Measurements from ENCODE around the gene THNSL1.
A peak's percentile ranks its signal among the peaks of the same experiment; 100 is the strongest.
"Not testable (repeated sequence)": the region's sequence is repeated elsewhere in the genome, so short reads cannot be mapped to it uniquely, and the experiment has no call there.

THNSL1 gene

DNA sequence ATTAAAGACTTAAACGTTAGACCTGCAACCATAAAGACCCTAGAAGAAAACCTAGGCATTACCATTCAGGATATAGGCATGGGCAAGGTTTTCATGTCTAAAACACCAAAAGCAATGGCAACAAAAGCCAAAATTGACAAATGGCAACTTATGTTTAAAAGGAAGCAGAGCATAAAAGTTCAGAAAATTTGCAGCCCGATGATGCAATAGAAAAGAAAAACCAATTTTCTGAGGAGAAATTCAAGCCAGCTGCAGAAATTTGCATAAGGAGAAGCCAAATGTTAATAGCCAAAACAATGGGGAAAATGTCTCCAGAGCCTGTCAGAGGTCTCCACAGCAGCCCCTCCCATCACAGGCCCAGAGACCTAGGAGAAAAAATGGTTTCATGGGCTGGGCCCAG is 4.8 kb upstream of the THNSL1 start:
- DNase-seq: not testable (repeated sequence)

DNA sequence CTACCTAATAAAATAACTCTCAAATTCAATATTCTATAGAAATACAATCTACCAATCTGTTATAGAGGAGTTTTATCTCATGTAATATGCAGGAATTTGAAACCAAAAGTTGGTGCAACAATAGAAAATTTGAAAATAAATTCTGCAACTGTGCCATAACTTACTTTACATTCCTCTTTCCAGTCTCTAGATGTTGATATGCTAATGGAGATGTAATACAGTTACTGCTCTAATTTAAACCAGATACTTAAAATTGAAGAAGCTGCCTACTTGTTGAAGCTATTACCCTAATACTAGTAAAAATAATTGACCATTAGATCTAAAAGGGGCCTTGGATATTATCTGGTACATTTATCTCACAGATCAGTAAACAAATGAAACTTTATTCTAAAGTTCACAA is 1.8 kb upstream of the THNSL1 start:
- no peak for DNase-seq

DNA sequence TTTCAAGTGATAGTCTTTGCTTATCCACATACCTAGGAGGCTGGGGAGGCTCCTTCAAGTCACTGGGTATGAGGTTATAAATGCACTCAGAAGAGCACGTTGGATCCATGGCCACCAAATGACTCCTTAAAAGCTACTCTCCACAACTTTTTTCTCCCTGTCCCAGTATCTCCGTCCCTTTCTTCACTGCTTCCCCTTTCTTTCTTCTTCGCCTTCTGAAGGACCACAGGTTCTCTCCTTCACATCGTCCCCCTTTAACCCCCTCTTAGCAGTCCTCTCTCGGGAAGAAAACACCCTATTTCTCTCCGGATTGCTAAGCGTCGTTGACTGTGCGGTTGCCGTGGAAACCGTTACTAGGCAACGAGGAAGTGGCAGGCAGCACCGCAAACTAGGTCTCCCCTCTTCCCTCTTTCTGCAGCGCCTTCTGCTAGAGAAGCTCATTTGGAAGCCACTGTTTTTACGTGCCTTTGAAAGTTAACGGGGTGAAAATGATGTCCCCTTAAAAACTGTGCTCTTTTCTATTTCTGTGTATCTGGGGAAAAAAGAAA is 510 bp upstream of the THNSL1 start, which contains the start of gene ENKUR:
ENKUR (minus strand) TSS at position 331 of the 548 bp plus-strand sequence; CDS start at position 109, 222 bp downstream.
- DNase-seq: peak; percentile 91

DNA sequence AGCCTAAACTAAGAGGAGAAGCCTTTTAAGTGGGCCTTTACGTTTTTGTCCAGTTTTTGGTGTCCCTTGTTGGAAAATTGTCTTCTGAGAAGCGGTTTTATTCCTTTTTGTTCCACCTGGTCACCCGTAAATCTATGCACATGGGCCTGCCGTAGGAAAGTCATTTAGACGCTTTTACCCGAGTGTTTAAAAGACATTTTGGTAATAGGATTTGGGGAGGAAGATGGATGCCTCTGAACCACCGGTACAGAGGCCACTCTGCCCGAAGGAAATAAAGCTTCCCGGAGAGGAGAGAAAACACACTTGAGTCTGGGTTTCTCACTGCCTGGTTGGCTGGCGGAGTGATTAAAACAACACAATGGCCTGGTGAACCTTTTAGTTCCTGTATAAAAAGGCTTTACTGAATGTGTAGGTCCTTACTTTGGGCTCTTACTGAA is 760 bp downstream of the THNSL1 start:
- DNase-seq: no peak

DNA sequence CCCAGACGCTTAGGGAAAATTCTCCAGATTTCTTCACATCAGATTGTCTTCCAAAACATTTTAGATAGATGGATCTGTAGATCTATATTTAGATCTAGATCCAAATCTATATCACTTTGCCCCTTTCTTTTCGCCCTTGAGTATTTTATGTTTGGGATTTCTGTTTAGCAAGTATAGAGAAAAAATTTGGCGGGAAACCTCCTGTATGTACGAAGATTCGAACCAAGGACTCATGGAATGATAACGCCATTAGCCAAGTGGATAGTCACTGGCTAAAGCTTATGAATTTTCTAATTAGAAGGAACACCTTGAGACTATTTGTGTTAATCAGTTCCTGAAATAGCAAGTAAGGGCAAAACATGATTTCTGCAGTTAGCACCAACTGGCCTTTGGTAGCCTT is 1.2 kb downstream of the THNSL1 start:
- peak; percentile 3 for DNase-seq

DNA sequence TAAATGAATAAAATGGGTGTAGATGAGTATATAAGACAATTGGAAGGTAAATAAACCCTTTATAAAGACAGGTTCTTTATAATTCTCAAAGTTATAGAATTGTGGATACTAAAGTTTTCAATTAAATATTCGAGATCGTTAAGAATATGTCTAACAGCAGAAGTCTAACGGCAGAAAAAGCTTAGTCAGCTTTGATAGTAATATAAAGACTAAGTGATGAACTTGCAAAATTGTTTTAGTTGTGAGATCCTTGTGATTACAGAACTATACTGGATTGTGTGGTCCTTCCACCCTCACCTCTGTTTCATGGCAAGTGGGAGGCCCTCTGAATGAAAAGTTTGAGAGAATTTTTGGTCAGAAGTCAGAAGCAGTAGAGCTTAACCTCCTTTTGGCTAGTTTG is 2.3 kb downstream of the THNSL1 start:
- no peak for DNase-seq

DNA sequence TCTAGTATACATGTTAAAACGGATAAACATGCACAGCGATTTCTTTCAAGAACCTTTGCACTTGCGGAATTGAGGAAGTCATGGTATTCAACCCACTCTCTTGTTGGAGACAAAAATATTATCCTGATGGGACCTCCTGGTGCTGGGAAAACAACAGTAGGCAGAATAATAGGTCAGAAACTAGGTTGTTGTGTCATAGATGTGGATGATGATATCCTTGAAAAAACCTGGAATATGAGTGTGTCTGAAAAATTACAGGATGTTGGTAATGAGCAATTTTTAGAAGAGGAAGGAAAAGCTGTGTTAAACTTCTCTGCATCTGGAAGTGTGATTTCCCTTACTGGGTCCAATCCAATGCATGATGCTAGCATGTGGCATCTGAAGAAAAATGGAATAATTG is 6.9 kb downstream of the THNSL1 start:
- DNase-seq: no peak

DNA sequence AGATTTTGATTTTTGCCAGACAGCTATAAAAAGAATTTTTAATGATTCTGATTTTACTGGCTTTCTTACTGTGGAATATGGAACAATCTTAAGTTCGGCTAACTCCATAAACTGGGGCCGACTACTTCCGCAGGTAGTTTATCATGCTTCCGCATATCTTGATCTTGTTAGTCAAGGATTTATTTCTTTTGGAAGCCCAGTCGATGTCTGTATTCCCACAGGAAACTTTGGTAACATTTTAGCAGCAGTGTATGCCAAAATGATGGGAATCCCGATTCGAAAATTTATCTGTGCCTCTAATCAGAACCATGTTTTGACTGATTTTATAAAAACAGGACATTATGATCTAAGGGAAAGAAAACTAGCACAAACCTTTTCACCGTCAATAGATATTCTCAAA is 8.1 kb downstream of the THNSL1 start:
- DNase-seq: no peak

DNA sequence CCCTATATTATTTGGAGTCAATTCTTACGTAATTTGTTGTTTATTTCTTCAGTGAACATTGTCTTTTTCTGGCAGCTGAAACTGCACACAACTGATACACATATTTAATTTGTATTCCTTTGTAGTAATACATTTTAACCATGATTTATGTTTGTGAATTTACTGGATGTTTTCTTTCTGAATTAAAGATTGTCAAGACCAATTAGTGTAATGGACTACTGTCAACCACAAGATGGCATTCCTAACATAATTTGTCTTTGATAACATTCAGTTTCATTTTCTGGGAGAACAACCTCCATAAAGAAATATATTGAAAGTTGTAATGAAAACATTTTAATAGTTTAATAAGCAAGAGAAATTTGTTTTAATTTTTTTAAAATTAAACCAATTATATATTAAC is 10.1 kb downstream of the THNSL1 start:
- DNase-seq: no peak

DNA sequence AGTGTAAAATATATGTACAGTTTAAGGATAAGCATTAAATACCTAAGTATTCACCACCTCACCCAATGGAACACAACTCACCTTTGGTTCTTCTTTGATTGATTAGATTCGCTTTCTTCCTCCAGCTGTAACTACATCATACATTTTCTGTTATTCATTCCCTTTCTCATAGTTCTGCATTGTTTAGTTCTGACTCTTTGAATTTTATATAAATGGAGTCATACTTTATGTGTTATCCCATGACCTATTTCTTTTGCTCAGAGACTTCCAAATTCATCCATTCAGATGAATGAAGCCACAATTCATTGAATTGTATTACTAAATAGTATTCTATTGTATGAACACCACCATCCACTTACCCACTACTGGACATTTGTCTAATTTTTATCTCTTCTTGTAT is 12.3 kb downstream of the THNSL1 start:
- no peak for DNase-seq

DNA sequence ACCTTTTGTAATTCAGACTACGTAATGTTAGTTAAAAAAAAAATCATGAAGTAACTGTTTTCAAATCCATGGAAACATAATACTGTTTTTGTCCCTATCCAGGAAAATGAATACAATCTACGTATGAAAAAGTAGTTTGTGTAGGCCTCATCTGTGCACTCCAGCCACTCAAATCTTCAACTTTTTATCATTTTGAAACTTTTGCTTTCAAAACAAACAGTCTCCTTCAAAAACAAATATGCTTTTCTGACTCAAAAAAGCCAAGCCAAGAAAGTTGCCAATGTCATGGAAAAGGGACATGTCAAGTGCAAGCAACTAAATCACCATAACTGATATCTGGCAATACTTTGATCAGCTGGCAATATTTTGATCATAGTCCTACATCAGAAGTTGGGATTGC is 13.1 kb downstream of the THNSL1 start:
- DNase-seq: no peak

DNA sequence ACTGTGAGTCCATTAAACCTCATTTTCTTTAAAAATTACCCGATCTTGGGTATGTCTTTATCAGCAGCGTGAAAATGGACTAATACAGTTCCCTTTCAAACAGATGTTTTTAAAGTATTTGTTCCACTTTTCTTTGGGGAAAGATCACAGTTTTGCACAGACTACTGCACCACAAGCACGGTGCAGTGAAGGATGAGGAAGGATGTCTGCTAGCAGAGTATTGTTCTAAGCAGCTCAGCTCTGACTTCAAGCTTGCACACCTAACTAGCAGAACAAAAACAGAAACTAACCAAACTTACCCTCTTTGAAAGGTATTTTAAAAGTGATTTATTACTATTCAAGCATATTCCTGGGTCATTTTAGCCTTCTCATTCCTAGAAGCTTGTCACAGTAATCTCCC is 20.0 kb downstream of the THNSL1 start:
- no peak for DNase-seq

DNA sequence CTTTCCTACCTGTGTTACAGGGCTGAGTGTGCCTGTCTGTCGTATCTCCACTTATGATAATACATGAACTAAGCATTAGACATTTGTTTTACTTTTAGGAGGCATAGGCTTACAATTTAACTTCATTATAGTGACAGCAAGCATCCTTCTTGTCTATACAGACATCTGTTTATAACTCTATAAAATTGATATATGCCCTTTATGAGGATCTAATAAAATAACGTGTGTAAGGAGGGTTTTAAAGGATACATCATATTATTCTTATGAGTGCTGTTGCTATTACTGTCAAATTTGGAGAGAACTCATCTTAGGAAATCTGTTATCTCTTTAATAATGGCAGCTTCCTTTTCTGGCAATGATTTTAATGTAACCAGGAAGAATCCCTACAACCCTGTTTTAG is 21.9 kb downstream of the THNSL1 start:
- no peak for DNase-seq

DNA sequence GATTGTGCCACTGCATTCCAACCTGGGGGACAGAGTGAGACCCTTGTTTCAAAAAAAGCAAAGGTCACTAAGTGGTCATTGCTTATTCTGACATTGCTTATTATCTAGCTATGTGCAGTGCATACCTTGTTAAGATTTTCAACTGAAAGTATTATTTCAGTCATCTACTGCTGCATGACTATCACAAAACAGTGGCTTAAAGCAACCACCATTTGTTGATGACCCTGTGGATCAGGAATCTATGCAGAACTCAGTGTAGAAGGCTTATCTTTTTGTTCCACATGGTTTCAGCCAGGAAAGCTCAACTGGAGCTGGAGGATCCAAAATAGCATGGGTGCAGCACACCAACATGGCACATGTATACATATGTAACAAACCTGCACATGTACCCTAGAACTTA is 23.1 kb downstream of the THNSL1 start:
- DNase-seq: no peak

DNA sequence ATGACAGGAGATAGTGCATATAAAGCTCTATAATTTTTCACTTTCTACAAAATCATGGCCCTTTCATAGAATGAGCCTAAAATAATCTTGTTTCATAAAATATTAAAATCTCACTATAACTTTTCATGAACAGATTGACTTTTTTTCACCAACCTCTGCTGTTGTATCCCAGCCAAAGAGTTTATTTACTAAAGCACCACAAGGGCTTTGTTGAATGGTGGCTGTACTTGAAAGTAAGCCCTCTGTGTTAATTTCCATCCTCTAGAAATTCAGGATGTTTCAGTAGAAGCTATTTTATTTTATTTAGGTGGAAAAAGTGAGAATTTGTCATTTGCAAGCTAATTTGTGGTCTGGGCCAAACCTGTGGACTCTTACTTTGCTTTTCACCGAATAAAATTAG is 30.2 kb downstream of the THNSL1 start:
- no peak for DNase-seq

DNA sequence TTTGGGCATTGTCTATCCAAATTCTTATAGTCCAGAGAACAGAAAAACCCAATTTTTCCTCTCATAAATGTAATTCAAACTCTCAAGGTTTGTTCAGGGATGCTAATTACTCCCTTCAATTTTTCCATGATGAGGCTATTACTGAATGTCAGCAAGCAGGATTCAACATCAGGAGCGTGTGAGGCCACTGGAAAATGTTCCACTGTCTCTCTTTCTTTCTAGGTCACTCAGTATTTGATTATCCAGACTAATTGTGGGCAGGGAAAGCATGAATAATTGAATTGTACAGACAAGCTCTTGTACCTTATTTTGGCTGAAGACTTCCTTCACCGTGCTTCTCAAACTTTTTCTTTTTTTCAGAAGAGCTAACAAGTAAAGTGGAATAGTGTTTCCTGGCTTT is 30.7 kb downstream of the THNSL1 start:
- DNase-seq: no peak

DNA sequence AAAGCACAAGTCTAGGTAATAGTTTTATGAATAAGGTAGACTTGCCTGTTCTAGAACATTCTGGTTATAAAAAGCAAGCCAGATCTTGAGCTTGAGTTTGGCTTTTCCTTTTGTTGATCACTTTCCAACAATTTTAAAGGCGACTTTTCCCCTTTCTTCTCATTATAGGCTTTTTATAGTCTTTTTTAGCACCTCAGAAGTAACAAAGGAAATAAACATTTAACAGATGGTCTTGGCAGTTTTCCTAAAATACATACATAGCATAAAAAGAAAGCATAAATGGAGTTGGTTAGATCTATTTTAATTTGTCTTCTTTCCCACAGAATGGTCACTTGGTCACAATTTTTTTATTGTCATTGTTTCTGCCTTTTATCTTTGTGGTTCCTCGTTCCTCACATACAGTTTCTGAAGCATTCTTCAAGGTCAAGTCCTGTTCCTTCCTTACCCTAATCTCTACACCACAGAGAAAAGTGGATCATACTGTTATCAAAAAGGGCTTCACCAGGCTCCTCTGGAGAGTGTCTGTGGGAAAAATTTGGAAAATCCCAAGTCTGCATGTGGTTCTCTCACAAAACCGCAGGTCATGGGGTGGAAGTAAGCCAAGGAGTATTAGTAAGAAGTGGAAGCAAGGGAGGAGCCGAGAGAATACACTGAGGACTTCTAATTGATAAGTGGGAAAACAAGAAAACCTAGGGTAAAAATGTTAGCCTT is 31.3 kb downstream of the THNSL1 start:
- no peak for DNase-seq

DNA sequence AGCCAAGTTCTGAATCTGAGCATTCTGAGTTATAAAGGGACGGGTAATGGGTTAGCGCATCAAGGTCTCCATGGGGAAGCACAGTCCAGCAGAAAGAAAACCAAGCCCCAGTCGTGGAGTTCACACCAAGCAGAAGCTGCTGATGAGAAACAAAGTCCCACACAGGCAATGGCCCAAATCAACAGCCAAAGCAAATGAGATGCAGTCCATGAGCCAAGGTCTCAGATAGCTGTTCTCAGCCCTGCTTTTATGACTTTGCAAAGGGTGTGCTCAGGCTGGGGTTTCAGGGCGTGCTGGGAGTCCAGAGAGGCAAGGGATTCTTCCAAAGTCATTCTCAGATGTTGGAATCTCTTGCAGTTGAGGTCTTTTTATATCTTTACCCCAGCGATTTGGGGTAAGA is 32.0 kb downstream of the THNSL1 start:
- DNase-seq: no peak

DNA sequence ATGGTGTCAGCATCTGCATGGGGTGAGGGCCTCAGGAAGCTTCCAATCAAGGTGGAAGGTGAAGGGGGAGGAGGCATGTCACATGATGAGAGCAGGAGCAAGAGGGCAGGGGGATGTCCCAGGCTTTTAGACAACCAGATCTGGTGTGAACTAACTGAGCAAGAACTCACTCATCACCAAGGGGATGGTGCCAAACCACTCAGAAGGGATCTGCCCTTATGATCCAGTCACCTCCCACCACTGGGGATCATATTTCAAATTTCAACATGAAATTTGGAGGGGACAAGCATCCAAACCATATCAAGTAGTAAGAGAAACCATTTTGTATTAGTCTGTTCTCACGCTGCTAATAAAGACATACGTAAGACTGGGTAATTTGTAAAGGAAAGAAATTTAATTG is 33.6 kb downstream of the THNSL1 start:
- DNase-seq: no peak

DNA sequence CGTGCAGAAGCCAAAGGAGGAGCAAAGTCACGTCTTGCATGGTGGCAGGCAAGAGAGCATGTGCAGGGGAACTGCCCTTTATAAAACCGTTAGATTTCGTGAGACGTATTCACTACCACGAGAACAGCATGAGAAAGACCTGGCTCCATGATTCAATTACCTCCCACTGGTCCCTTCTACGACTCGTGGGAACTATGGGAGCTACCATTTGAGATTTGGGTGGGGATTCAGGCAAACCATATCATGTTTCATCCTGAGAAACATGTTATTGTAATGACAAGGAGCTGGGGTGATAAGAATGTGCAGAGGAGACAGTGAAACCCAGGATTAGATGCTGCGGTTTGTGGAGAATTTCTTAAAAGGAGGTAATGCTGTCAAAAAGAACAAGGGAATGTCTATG is 34.0 kb downstream of the THNSL1 start:
- DNase-seq: no peak

DNA sequence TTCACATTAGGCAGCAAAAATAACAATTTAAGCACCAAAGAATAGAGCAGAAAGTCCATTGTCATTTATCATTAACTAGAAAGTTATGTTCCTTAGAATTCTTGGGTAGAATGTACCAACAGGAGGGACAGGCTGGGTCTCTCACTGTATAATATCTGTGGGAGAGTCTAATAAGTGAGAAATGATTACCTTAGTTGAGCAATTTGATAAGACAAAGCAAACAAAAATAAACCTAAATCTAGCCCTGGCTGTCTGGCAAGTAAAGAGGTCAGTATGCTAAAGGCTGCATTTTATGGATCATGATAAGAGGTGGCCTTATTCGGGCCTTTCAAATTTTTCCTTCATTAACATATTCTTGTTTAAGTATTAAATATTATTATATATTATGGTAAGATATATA is 35.6 kb downstream of the THNSL1 start:
- no peak for DNase-seq

DNA sequence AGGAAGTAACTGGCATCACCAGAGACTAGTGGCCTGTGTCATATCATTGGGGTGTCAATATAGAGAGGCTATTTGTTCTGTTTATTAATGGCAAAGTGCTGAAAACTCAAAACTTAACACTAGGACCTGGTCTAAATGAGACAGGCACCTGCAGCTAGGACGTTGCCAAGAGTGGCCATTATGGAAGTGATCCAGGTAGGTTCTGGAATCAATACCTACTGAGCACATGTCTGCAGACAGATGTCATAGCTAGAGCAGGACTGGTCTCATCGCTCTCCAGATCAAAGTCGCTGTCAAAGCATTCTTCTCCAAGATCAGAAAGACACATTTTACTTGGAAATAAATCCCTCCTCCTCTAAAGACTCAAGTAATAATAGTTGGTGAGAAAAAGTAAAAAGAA is 40.3 kb downstream of the THNSL1 start:
- DNase-seq: no peak

DNA sequence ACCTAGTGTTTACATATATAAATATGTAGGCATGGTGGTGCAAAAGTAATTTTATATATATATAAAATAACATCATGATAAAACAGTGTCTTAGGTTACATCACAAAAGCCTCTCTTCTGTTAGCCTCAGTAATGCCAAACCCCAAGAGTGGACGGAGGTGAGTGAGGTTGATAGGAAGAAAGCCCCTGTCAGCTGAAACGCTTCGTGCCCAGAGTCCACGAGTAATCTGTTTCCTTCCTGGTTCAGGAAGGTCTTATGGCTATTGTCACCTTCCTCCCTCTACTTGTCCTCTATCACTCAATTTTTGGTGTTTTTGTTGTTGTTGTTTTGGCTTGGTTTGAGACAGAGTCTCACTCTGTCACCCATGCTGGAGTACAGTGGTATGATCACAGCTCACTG is 41.5 kb downstream of the THNSL1 start:
- DNase-seq: no peak

DNA sequence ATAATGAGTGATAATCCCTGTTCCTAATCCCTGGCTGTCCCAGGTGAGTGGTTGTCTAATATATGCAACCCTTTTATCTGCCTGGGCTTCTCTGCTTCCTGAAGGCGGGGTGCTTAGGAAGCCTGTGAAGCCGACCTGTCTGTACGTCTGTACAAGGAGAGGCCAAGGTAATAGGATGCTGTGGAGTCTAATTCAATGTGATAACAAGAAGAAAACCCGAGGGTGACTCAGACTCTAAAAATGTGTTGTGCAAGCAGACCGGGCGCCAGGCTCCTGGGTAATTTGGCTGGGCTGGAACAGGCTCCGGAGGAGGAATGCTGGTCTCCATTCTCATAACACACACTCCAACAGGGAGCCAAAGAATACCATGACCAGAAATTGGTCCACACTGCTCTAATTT is 43.6 kb downstream of the THNSL1 start:
- no peak for DNase-seq

DNA sequence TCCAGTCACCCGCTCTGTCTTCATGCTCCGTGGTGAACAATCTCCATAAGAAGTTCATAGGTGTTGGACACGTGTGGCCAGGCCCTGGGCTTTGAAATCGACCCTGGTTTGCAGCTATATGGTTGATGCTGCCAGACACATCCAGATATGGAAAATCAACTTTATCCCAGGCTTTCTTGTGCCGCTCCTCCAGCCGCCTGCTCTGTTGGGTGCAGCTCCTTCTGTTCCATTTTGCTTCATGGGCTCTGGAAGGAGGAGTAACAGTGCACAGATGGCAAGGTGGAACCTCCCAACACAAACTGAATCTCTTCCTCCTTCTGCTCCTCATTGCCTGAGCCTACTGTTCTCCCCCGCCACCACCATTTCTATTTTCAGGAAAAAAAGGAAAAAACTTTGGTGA is 44.7 kb downstream of the THNSL1 start:
- DNase-seq: no peak
